ENCODE data around the gene ITGAD. TPM values are rescaled to one million over a fixed set of nuclear protein-coding genes. Genes with fewer than 3 reads are reported as not detected.
A peak's percentile ranks its signal among the peaks of the same experiment; 100 is the strongest.

ITGAD gene
- total RNA-seq, 1 experiment from 2014 or later: not detected

DNA sequence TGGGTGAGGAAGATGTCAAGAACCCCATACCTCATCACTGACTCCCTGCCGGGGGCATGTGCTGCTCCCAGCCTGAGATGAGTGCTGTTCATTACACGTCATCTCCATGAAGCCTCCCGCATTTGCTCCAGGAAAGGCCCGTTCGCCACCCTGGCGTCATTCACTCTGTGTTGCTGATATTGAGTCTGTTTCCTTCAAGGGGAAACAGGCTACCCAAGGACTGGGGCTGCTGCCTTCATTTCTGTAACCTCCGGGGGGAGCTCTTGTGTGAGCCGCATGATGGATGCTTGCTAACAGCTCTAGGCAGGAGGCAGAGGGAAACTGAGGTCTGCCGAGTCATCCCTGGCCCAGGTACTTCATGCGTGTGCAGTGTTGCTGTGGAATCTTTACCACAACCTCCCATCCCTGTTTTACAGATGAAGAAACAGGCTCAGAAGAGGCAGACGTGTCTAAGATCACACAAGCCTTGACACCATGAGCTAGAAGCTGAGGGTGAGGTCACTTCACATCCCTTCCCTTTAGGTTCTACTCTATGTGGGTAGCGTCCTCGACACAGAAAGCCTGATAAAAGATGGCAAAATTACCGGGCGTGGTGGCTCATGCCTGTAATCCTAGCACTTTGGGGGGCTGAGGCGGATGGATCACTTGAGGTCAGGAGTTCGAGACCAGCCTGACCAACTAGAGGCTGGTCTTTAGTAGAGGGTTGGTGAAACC, 62.6 kb downstream of the ITGAD start:
- no peak overlapping the region for H3K18ac ChIP-seq (ENCODE audit: insufficient read length, low read depth, low read length)
- H2BK15ac ChIP-seq (ENCODE audit: low read depth, low read length): no peak overlapping the region
- no peak overlapping the region for H3T11ph ChIP-seq (ENCODE audit: low read length)
- H4K5ac ChIP-seq (ENCODE audit: insufficient read length, low read depth, low read length): no peak overlapping the region
- Mint-ChIP-seq H3K36me3 (ENCODE audit: insufficient read depth in 1 of 3, low read depth in 3 of 3) (peaks cover 0 to 5% (median 0%) of the 10 kb centered on the region in 3 experiments; a peak in 4 of 7 replicates), H3K9me3 (no peaks in the 10 kb centered on the region), H3K27me3 (ENCODE audit: low read depth) (peaks cover 3% of the 10 kb centered on the region), H3K4me3 (peak overlapping the region in 1 of 2 experiments; percentile 18; a peak in 2 of 5 replicates), H3K4me1 (peaks cover 41 to 50% of the 10 kb centered on the region in 2 experiments), H3K27ac (peak overlapping the region; percentile 40 to 77 (median 69); a peak in 5 of 7 replicates)
- no peak overlapping the region for H2BK12ac ChIP-seq (ENCODE audit: insufficient read length, low read depth, low read length)
- H2BK120ac ChIP-seq (ENCODE audit: low read depth, low read length, poor library complexity, severe bottlenecking): no peak overlapping the region
- peak; percentile 49 for DNase-seq
- no peak overlapping the region for H3K23ac ChIP-seq (ENCODE audit: insufficient read length, low read depth, low read length)
- peaks cover 9% of the 10 kb centered on the region; the same call in 1 of the 2 replicates for H3K4me1 ChIP-seq (ENCODE audit: insufficient read depth, low read length)
- no peaks in the 10 kb centered on the region for H3K9me3 ChIP-seq (ENCODE audit: control insufficient read depth, low read depth, low read length)
- TF ChIP-seq, protein P1, sequence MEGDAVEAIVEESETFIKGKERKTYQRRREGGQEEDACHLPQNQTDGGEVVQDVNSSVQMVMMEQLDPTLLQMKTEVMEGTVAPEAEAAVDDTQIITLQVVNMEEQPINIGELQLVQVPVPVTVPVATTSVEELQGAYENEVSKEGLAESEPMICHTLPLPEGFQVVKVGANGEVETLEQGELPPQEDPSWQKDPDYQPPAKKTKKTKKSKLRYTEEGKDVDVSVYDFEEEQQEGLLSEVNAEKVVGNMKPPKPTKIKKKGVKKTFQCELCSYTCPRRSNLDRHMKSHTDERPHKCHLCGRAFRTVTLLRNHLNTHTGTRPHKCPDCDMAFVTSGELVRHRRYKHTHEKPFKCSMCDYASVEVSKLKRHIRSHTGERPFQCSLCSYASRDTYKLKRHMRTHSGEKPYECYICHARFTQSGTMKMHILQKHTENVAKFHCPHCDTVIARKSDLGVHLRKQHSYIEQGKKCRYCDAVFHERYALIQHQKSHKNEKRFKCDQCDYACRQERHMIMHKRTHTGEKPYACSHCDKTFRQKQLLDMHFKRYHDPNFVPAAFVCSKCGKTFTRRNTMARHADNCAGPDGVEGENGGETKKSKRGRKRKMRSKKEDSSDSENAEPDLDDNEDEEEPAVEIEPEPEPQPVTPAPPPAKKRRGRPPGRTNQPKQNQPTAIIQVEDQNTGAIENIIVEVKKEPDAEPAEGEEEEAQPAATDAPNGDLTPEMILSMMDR (conservative IDR thresholded peaks at IDR 0.05): peak; percentile 70
- H2AK5ac ChIP-seq (ENCODE audit: insufficient read length, low read length): no peak overlapping the region
- H3K79me2 ChIP-seq (ENCODE audit: insufficient read depth, low read length): no peaks in the 10 kb centered on the region; the same call in 1 of the 2 replicates
- H3K9ac ChIP-seq (ENCODE audit: extremely low read depth, insufficient read length, low read length): no peak overlapping the region
- H2BK20ac ChIP-seq (ENCODE audit: low read depth, low read length, poor library complexity, severe bottlenecking): no peak overlapping the region
- H3K79me1 ChIP-seq (ENCODE audit: insufficient read depth, low read depth, low read length, poor library complexity, severe bottlenecking): peaks cover 4% of the 10 kb centered on the region
- H2BK5ac ChIP-seq (ENCODE audit: insufficient read length, low read length): no peak overlapping the region
- no peak overlapping the region for H3K27ac ChIP-seq (ENCODE audit: insufficient read length, low read depth, low read length)
- no peak overlapping the region for H3K56ac ChIP-seq (ENCODE audit: insufficient read length, low read depth, low read length)
- H3K27me3 ChIP-seq (ENCODE audit: insufficient read depth, low read length): no peaks in the 10 kb centered on the region
- no peak overlapping the region for H3K14ac ChIP-seq (ENCODE audit: insufficient read depth, low read length)
- H4K8ac ChIP-seq (replicated peaks; ENCODE audit: insufficient read length, low read depth, low read length): no peak overlapping the region
- peaks cover 8% of the 10 kb centered on the region for H3K23me2 ChIP-seq (ENCODE audit: insufficient read length, low read depth, low read length, poor library complexity, severe bottlenecking)
- H2AFZ ChIP-seq (ENCODE audit: low read length): no peak overlapping the region
- peak overlapping the region; percentile 12 for H3K4me2 ChIP-seq (ENCODE audit: insufficient read depth, insufficient read length, low read length)
- no peak overlapping the region for H3K4ac ChIP-seq (ENCODE audit: low read depth, low read length)
- H4K91ac ChIP-seq (ENCODE audit: insufficient read length, low read depth, low read length): no peak overlapping the region
- no CpG with 5 or more reads among the region's 17 CpGs for WGBS (ENCODE audit: extremely low coverage, insufficient read length, low lambda C conversion rate)
- no peaks in the 10 kb centered on the region for H4K20me1 ChIP-seq (ENCODE audit: control insufficient read depth, insufficient read depth, insufficient read length)

Data from H9 (cell line).